BE2C (cell line): ENCODE results near the gene FAM9C.

ENCODE experiments used
- DNase-seq: peaks from one replicate; pipeline ENCODE4 v3.0.0-alpha.2; 2020
- H3K27me3 ChIP-seq: fragments of 250-450 bp; sonication (Bioruptor Pico); 2 replicates; pipeline ENCODE4 v1.5.1; 2020; ENCODE audit warnings: mild to moderate bottlenecking
- H3K36me3 ChIP-seq: fragments of 250-450 bp; sonication (Bioruptor Pico); 2 replicates; pipeline ENCODE4 v1.5.1; 2020; ENCODE audit warnings: mild to moderate bottlenecking
- H3K4me1 ChIP-seq: fragments of 250-450 bp; sonication (Bioruptor Pico); 2 replicates; pipeline ENCODE4 v1.5.1; 2020
- H3K4me3 ChIP-seq: 2 replicates; pipeline ENCODE4 v1.5.1; 2011; ENCODE audit warnings: low read depth, low read length
- H3K9me3 ChIP-seq: fragments of 250-450 bp; sonication (Bioruptor Pico); 2 replicates; pipeline ENCODE4 v1.5.1; 2020
- CTCF ChIP-seq: IDR thresholded peaks from 2 replicates; pipeline ENCODE4 v1.5.1; 2012; ENCODE audit warnings: mild to moderate bottlenecking, low read depth, low read length

FAM9C gene

GRCh38 chrX:13007519-13008188, 36.8 kb downstream of the FAM9C start:
- H3K27me3 ChIP-seq: no peaks in the 10 kb centered on the region
- H3K36me3 ChIP-seq: no peaks in the 10 kb centered on the region
- DNase-seq: no peak
- H3K4me1 ChIP-seq: no peaks in the 10 kb centered on the region
- H3K4me3 ChIP-seq: no peak overlapping the region
- no peaks in the 10 kb centered on the region for H3K9me3 ChIP-seq
- TF ChIP-seq CTCF: no peak

GRCh38 chrX:13005661-13006473, 38.6 kb downstream of the FAM9C start:
- Histone ChIP-seq H3K9me3 (no peaks in the 10 kb centered on the region), H3K4me3 (no peak overlapping the region), H3K27me3 (no peaks in the 10 kb centered on the region), H3K4me1 (no peaks in the 10 kb centered on the region), H3K36me3 (no peaks in the 10 kb centered on the region)
- no peak for TF ChIP-seq CTCF
- DNase-seq: no peak

- no peak for DNase-seq
- Histone ChIP-seq H3K36me3 (no peaks in the 10 kb centered on the region), H3K4me1 (no peaks in the 10 kb centered on the region), H3K27me3 (no peaks in the 10 kb centered on the region), H3K9me3 (no peaks in the 10 kb centered on the region), H3K4me3 (no peak overlapping the region)
- no peak for TF ChIP-seq CTCF
Observed at GRCh38 chrX:13001961-13002671, 42.3 kb downstream of the FAM9C start.

GRCh38 chrX:13001097-13001496, 43.3 kb downstream of the FAM9C start:
- Histone ChIP-seq H3K4me1 (no peaks in the 10 kb centered on the region), H3K27me3 (no peaks in the 10 kb centered on the region), H3K4me3 (no peak overlapping the region), H3K36me3 (no peaks in the 10 kb centered on the region), H3K9me3 (no peaks in the 10 kb centered on the region)
- TF ChIP-seq CTCF: no peak
- no peak for DNase-seq

GRCh38 chrX:13000301-13000811, 44.1 kb downstream of the FAM9C start:
- Histone ChIP-seq H3K27me3 (no peaks in the 10 kb centered on the region), H3K36me3 (no peaks in the 10 kb centered on the region), H3K4me1 (no peaks in the 10 kb centered on the region), H3K9me3 (no peaks in the 10 kb centered on the region), H3K4me3 (no peak overlapping the region)
- no peak for TF ChIP-seq CTCF
- DNase-seq: no peak
